Astrocyte (in vitro differentiated cells and primary cell): ENCODE measurements around the gene PRKD2. TPM values are rescaled to one million over a fixed set of nuclear protein-coding genes. Genes with fewer than 3 reads are reported as not detected.
A peak's percentile ranks its signal among the peaks of the same experiment; 100 is the strongest.
"Not testable (repeated sequence)": the region's sequence is repeated elsewhere in the genome, so short reads cannot be mapped to it uniquely, and the experiment has no call there.

Source experiments
- DNase-seq: peaks from one replicate; pipeline ENCODE4 v3.0.0-alpha.2; 2010; ENCODE audit warnings: low read depth
- FAIRE-seq: peaks from 2 replicates; lab custom pipeline; 2011; peaks lifted over from hg19 to GRCh38; lab: Jason Lieb, UNC
- H2AFZ ChIP-seq: 2 replicates; pipeline ENCODE4 v1.6.0; 2012; ENCODE audit warnings: low read depth, low read length, inconsistent platforms
- H3K27ac ChIP-seq: 2 replicates; pipeline ENCODE4 v1.5.1; 2011; ENCODE audit warnings: low read depth, low read length, inconsistent platforms
- H3K27me3 ChIP-seq: 2 replicates; pipeline ENCODE4 v1.6.0; 2011; ENCODE audit warnings: low read length, inconsistent platforms; ENCODE audit not compliant: insufficient read depth
- H3K36me3 ChIP-seq: 2 replicates; pipeline ENCODE4 v1.5.1; 2011; ENCODE audit warnings: low read length, inconsistent platforms; ENCODE audit not compliant: insufficient read depth
- H3K4me1 ChIP-seq: 2 replicates; pipeline ENCODE4 v1.5.1; 2011; ENCODE audit warnings: low read length, inconsistent platforms; ENCODE audit not compliant: insufficient read depth
- H3K4me2 ChIP-seq: 2 replicates; pipeline ENCODE4 v1.6.0; 2012; ENCODE audit warnings: low read length, inconsistent platforms
- H3K4me3 ChIP-seq: 2 replicates; pipeline ENCODE4 v1.5.1; 2011; ENCODE audit warnings: low read depth, mild to moderate bottlenecking, low read length, inconsistent platforms; ENCODE audit not compliant: insufficient read depth
- H3K79me2 ChIP-seq: 2 replicates; pipeline ENCODE4 v1.6.0; 2012; ENCODE audit warnings: mild to moderate bottlenecking, low read length, inconsistent platforms; ENCODE audit not compliant: insufficient read depth
- H3K9ac ChIP-seq: 2 replicates; pipeline ENCODE4 v1.6.0; 2012; ENCODE audit warnings: mild to moderate bottlenecking, low read length, inconsistent platforms
- H3K9me3 ChIP-seq: 2 replicates; pipeline ENCODE4 v1.5.1; 2012; ENCODE audit warnings: low read depth, mild to moderate bottlenecking, low read length, inconsistent platforms; ENCODE audit not compliant: insufficient read depth
- H4K20me1 ChIP-seq: 2 replicates; pipeline ENCODE4 v1.6.0; 2012; ENCODE audit warnings: low read length, inconsistent platforms; ENCODE audit not compliant: insufficient read depth
- H3K27ac Mint-ChIP-seq: one replicate; pipeline ENCODE4 v1.8.0; 2021; ENCODE audit warnings: mild to moderate bottlenecking, mixed read lengths; ENCODE audit not compliant: unreplicated experiment
- H3K27me3 Mint-ChIP-seq: one replicate; pipeline ENCODE4 v1.8.0; 2021; ENCODE audit warnings: low read depth, mixed read lengths; ENCODE audit not compliant: unreplicated experiment
- H3K36me3 Mint-ChIP-seq: one replicate; pipeline ENCODE4 v1.8.0; 2021; ENCODE audit warnings: low read depth, mixed read lengths; ENCODE audit not compliant: unreplicated experiment
- H3K4me1 Mint-ChIP-seq: one replicate; pipeline ENCODE4 v1.8.0; 2021; ENCODE audit warnings: low read depth, mixed read lengths; ENCODE audit not compliant: unreplicated experiment
- H3K4me3 Mint-ChIP-seq: one replicate; pipeline ENCODE4 v1.8.0; 2021; ENCODE audit warnings: mild to moderate bottlenecking, moderate library complexity, mixed read lengths; ENCODE audit not compliant: unreplicated experiment
- H3K9me3 Mint-ChIP-seq: one replicate; pipeline ENCODE4 v1.8.0; 2021; ENCODE audit warnings: mild to moderate bottlenecking, mixed read lengths; ENCODE audit not compliant: unreplicated experiment
- CTCF ChIP-seq: IDR thresholded peaks from 2 replicates; pipeline ENCODE4 v1.5.1; 2011; ENCODE audit warnings: low read depth, mild to moderate bottlenecking, inconsistent platforms, low read length, moderate library complexity; ENCODE audit not compliant: insufficient read depth
- EZH2 ChIP-seq: IDR thresholded peaks from 2 replicates; pipeline ENCODE4 v1.6.1; 2012; ENCODE audit warnings: mild to moderate bottlenecking, low read length, inconsistent platforms; ENCODE audit not compliant: insufficient read depth
- total RNA-seq: library from RNA; stranded (reverse); gene quantifications from 2 replicates; pipeline ENCODE4 v1.2.1, GENCODE V29; 2021

Gene PRKD2
- total RNA-seq, 1 donor from 2014 or later, result 54.6 TPM

- Histone ChIP-seq H4K20me1 (peaks cover 14% of the 10 kb centered on the region), H3K4me2 (peak overlapping the region; percentile 100), H3K4me3 (peak overlapping the region; percentile 66), H3K79me2 (peaks cover 31% of the 10 kb centered on the region), H2AFZ (peak overlapping the region; percentile 66), H3K4me1 (peaks cover 23% of the 10 kb centered on the region), H3K9me3 (no peaks in the 10 kb centered on the region), H3K9ac (peak overlapping the region; percentile 91), H3K27ac (peak overlapping the region; percentile 26), H3K27me3 (no peaks in the 10 kb centered on the region), H3K36me3 (peaks cover 4% of the 10 kb centered on the region)
- FAIRE-seq (no peak), DNase-seq (peak; percentile 66)
- Mint-ChIP-seq H3K4me3 (peak overlapping the region; percentile 91), H3K4me1 (peaks cover 7% of the 10 kb centered on the region), H3K36me3 (peaks cover 2% of the 10 kb centered on the region), H3K27me3 (no peaks in the 10 kb centered on the region), H3K27ac (peak overlapping the region; percentile 72), H3K9me3 (no peaks in the 10 kb centered on the region)
- no peak for TF ChIP-seq EZH2
- TF ChIP-seq CTCF, result no peak
Measured at GRCh38 chr19:46713781-46714443, 3.0 kb downstream of the PRKD2 start.

GRCh38 chr19:46712768-46713338 is 4.1 kb downstream of the PRKD2 start:
- H3K36me3 Mint-ChIP-seq, DNase-seq, H3K4me1 Mint-ChIP-seq, H3K27ac Mint-ChIP-seq, H3K27ac ChIP-seq, H3K9ac ChIP-seq, H3K9me3 Mint-ChIP-seq, H3K36me3 ChIP-seq, H3K4me3 ChIP-seq, FAIRE-seq, H3K27me3 ChIP-seq, H3K9me3 ChIP-seq, H2AFZ ChIP-seq, H4K20me1 ChIP-seq, H3K27me3 Mint-ChIP-seq: not testable (repeated sequence)
- H3K4me2 ChIP-seq, result peak overlapping the region; percentile 100
- peak overlapping the region; percentile 83 for H3K4me3 Mint-ChIP-seq
- H3K4me1 ChIP-seq, result peaks cover 23% of the 10 kb centered on the region
- H3K79me2 ChIP-seq, result peaks cover 31% of the 10 kb centered on the region

DNA sequence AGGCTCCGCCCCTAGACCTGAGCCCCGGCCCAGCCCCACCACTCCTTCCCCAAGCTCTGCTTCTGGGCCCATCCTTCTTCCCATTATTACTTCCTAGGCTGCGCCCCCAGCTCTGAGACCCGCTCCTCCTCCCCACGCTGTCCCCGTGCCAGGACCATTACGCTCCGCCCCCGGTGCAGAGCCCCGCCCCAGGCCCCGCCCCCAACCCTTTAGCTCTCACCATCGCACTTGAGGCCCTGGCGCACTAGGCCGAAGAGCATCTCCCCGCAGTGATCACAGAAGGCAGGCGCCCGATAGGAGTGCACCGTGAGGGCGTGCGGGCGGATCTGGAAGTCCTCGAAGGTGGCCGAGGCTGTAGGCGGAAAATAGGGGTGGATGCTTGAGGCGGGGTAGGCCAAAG is 6.2 kb downstream of the PRKD2 start:
- no peak overlapping the region for H3K9ac ChIP-seq
- Mint-ChIP-seq H3K4me3 (no peak overlapping the region), H3K9me3 (no peaks in the 10 kb centered on the region), H3K27ac (no peak overlapping the region), H3K36me3 (peaks cover 2% of the 10 kb centered on the region), H3K27me3 (no peaks in the 10 kb centered on the region), H3K4me1 (peaks cover 5% of the 10 kb centered on the region)
- H3K79me2 ChIP-seq, result peaks cover 20% of the 10 kb centered on the region
- no peaks in the 10 kb centered on the region for H3K27me3 ChIP-seq
- DNase-seq (no peak), FAIRE-seq (no peak)
- H3K4me2 ChIP-seq, result no peak overlapping the region
- peaks cover 6% of the 10 kb centered on the region for H4K20me1 ChIP-seq
- H2AFZ ChIP-seq, result no peak overlapping the region
- no peak overlapping the region for H3K27ac ChIP-seq
- no peak overlapping the region for H3K4me3 ChIP-seq
- peaks cover 13% of the 10 kb centered on the region for H3K4me1 ChIP-seq
- H3K36me3 ChIP-seq, result peaks cover 5% of the 10 kb centered on the region
- no peak for TF ChIP-seq EZH2
- TF ChIP-seq CTCF, result no peak
- H3K9me3 ChIP-seq, result no peaks in the 10 kb centered on the region
